ENCODE measurements around the gene CARD8.
"Not testable (repeated sequence)": the region's sequence is repeated elsewhere in the genome, so short reads cannot be mapped to it uniquely, and the experiment has no call there.

CARD8 gene

GRCh38 chr19:48239120-48239519 lies 16.6 kb downstream of the CARD8 start:
- Histone ChIP-seq H3K4me3 (ENCODE audit: low read depth, low read length) (no peak overlapping the region), H3K9me3 (ENCODE audit: control insufficient read depth, insufficient read depth, low read length) (no peaks in the 10 kb centered on the region), H3K36me3 (ENCODE audit: control insufficient read depth, insufficient read depth, low read length) (no peaks in the 10 kb centered on the region), H3K4me1 (ENCODE audit: control insufficient read depth, insufficient read depth, low read length) (no peaks in the 10 kb centered on the region), H3K27me3 (ENCODE audit: control insufficient read depth, insufficient read depth, low read length) (no peaks in the 10 kb centered on the region), H3K9ac (ENCODE audit: low read depth, low read length) (no peak overlapping the region)

DNA sequence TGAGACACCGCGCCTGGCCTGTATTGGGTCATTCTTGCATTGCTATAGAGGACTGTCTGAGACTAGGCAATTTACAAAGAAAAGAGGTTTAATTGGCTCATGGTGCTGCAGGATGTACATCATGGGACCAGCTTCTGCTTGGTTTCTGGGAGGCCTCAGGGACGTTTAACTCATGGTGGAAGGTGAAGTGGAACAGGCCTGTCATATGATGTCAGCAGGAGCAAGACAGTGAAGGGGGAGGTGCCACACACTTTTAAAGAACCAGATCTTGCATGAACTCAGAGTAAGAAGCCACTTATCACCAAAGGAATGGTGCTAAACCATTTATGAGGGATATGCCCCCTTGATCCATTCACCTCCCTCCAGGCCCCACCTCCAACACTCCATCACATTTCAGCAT lies 18.7 kb downstream of the CARD8 start:
- Histone ChIP-seq H3K9ac (ENCODE audit: low read depth, low read length) (no peak overlapping the region), H3K27me3 (ENCODE audit: control insufficient read depth, insufficient read depth, low read length) (no peaks in the 10 kb centered on the region), H3K9me3 (ENCODE audit: control insufficient read depth, insufficient read depth, low read length) (no peaks in the 10 kb centered on the region), H3K36me3 (ENCODE audit: control insufficient read depth, insufficient read depth, low read length) (no peaks in the 10 kb centered on the region), H3K4me3 (ENCODE audit: low read depth, low read length) (no peak overlapping the region), H3K4me1 (ENCODE audit: control insufficient read depth, insufficient read depth, low read length) (no peaks in the 10 kb centered on the region)

DNA sequence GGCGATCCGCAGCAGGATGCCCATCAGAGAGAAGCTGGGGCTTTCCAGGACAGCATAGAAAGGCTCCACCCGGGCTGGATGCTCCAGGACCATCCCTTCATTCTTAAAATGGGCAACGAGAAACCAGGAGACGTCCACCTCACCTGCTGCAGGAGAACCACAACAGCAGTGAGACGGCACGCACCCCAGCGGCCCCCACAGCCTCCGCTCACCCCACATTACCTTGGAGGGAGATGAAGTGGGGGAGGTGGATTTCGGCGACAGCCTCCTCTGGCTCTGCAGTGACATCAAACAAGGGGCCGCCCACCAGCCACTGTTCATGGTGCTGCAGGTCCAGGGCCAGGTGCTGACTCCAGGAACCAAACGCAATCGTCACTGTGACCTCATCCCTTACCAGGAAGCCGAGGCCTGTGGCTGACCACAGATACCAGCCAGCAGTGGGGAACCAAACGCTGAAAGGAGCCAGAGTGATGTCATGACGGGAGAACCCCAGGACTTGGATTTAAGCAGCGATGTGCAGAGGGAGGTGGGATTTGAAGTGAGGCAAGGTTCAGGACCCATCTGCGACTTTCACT lies 25.1 kb downstream of the CARD8 start:
- Histone ChIP-seq H3K4me3 (ENCODE audit: low read depth, low read length) (no peak overlapping the region), H3K4me1 (ENCODE audit: control insufficient read depth, insufficient read depth, low read length) (no peaks in the 10 kb centered on the region), H3K9me3 (ENCODE audit: control insufficient read depth, insufficient read depth, low read length) (no peaks in the 10 kb centered on the region), H3K36me3 (ENCODE audit: control insufficient read depth, insufficient read depth, low read length) (peaks cover 4% of the 10 kb centered on the region), H3K9ac (ENCODE audit: low read depth, low read length) (no peak overlapping the region), H3K27me3 (ENCODE audit: control insufficient read depth, insufficient read depth, low read length) (no peaks in the 10 kb centered on the region)

GRCh38 chr19:48221628-48222027 lies 34.1 kb downstream of the CARD8 start:
- Histone ChIP-seq H3K4me1 (ENCODE audit: control insufficient read depth, insufficient read depth, low read length) (no peaks in the 10 kb centered on the region), H3K9me3 (ENCODE audit: control insufficient read depth, insufficient read depth, low read length) (no peaks in the 10 kb centered on the region), H3K9ac (ENCODE audit: low read depth, low read length) (no peak overlapping the region), H3K27me3 (ENCODE audit: control insufficient read depth, insufficient read depth, low read length) (no peaks in the 10 kb centered on the region), H3K36me3 (ENCODE audit: control insufficient read depth, insufficient read depth, low read length) (peaks cover 3% of the 10 kb centered on the region), H3K4me3 (ENCODE audit: low read depth, low read length) (no peak overlapping the region)

- not testable (repeated sequence) for H3K4me3 ChIP-seq (ENCODE audit: low read depth, low read length); H3K9ac ChIP-seq (ENCODE audit: low read depth, low read length)
Measured at GRCh38 chr19:48220784-48221183, 34.9 kb downstream of the CARD8 start.

GRCh38 chr19:48218997-48219396 lies 36.7 kb downstream of the CARD8 start:
- no peaks in the 10 kb centered on the region for H3K4me1 ChIP-seq (ENCODE audit: control insufficient read depth, insufficient read depth, low read length)
- H3K36me3 ChIP-seq (ENCODE audit: control insufficient read depth, insufficient read depth, low read length), result peaks cover 3% of the 10 kb centered on the region
- no peak overlapping the region for H3K4me3 ChIP-seq (ENCODE audit: low read depth, low read length)
- no peak overlapping the region for H3K9ac ChIP-seq (ENCODE audit: low read depth, low read length)
- no peaks in the 10 kb centered on the region for H3K27me3 ChIP-seq (ENCODE audit: control insufficient read depth, insufficient read depth, low read length)
- no peaks in the 10 kb centered on the region for H3K9me3 ChIP-seq (ENCODE audit: control insufficient read depth, insufficient read depth, low read length)

More at GRCh38 chr19:48220784-48221183, 34.9 kb downstream of the CARD8 start:
- not testable (repeated sequence) for H3K9me3 ChIP-seq (ENCODE audit: control insufficient read depth, insufficient read depth, low read length); H3K36me3 ChIP-seq (ENCODE audit: control insufficient read depth, insufficient read depth, low read length); H3K27me3 ChIP-seq (ENCODE audit: control insufficient read depth, insufficient read depth, low read length); H3K4me1 ChIP-seq (ENCODE audit: control insufficient read depth, insufficient read depth, low read length)

DNA sequence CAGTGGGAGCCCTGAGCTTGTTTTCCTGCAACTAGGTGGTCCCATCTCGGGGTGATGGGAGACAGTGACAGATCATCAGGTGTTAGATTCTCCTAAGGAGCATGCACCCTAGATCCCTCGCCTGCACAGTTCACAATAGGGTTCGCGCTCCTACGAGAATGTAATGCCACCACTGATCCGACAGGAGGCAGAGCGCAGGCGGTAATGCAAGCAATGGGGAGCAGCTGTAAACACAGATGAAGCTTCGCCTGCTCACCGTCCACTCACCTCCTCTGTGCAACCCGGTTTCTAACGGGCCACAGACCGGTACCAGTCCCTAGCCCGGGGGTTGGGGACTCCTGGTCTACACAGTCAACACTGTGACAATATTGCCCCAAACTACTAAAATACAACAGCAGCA lies 38.8 kb downstream of the CARD8 start:
- Histone ChIP-seq H3K9ac (ENCODE audit: low read depth, low read length) (no peak overlapping the region), H3K4me3 (ENCODE audit: low read depth, low read length) (no peak overlapping the region), H3K9me3 (ENCODE audit: control insufficient read depth, insufficient read depth, low read length) (no peaks in the 10 kb centered on the region), H3K27me3 (ENCODE audit: control insufficient read depth, insufficient read depth, low read length) (no peaks in the 10 kb centered on the region), H3K36me3 (ENCODE audit: control insufficient read depth, insufficient read depth, low read length) (peaks cover 3% of the 10 kb centered on the region), H3K4me1 (ENCODE audit: control insufficient read depth, insufficient read depth, low read length) (no peaks in the 10 kb centered on the region)

- H3K9me3 ChIP-seq (ENCODE audit: control insufficient read depth, insufficient read depth, low read length), result no peaks in the 10 kb centered on the region
- no peaks in the 10 kb centered on the region for H3K27me3 ChIP-seq (ENCODE audit: control insufficient read depth, insufficient read depth, low read length)
- H3K36me3 ChIP-seq (ENCODE audit: control insufficient read depth, insufficient read depth, low read length), result peaks cover 3% of the 10 kb centered on the region
- no peak overlapping the region for H3K4me3 ChIP-seq (ENCODE audit: low read depth, low read length)
- H3K9ac ChIP-seq (ENCODE audit: low read depth, low read length), result no peak overlapping the region
- no peaks in the 10 kb centered on the region for H3K4me1 ChIP-seq (ENCODE audit: control insufficient read depth, insufficient read depth, low read length)
Measured at GRCh38 chr19:48213959-48214358, 41.8 kb downstream of the CARD8 start.

DNA sequence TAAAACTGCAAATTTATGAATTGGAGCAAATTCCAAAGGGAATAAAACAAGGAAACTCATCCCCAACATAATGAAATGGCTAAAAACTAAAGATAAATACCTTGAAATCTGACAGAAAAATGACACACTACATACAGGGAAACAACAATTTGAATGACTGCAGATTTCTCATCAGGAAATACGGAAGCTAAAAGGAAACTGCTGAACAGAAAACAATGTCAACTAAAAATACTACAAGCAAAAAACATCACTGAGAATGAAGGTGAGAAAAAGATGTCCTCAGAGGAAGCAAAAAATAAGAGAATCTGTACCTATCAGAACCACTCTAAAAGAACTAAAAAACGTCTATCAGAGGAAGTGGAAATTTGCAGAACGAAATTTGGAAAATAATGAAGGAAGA lies 45.7 kb downstream of the CARD8 start:
- no peaks in the 10 kb centered on the region for H3K4me1 ChIP-seq (ENCODE audit: control insufficient read depth, insufficient read depth, low read length)
- H3K4me3 ChIP-seq (ENCODE audit: low read depth, low read length), result no peak overlapping the region
- no peaks in the 10 kb centered on the region for H3K9me3 ChIP-seq (ENCODE audit: control insufficient read depth, insufficient read depth, low read length)
- H3K27me3 ChIP-seq (ENCODE audit: control insufficient read depth, insufficient read depth, low read length), result no peaks in the 10 kb centered on the region
- no peak overlapping the region for H3K9ac ChIP-seq (ENCODE audit: low read depth, low read length)
- no peaks in the 10 kb centered on the region for H3K36me3 ChIP-seq (ENCODE audit: control insufficient read depth, insufficient read depth, low read length)

GRCh38 chr19:48206397-48207093 lies 49.2 kb downstream of the CARD8 start:
- Histone ChIP-seq H3K4me3 (ENCODE audit: low read depth, low read length) (no peak overlapping the region), H3K9me3 (ENCODE audit: control insufficient read depth, insufficient read depth, low read length) (no peaks in the 10 kb centered on the region), H3K9ac (ENCODE audit: low read depth, low read length) (no peak overlapping the region), H3K36me3 (ENCODE audit: control insufficient read depth, insufficient read depth, low read length) (no peaks in the 10 kb centered on the region), H3K4me1 (ENCODE audit: control insufficient read depth, insufficient read depth, low read length) (no peaks in the 10 kb centered on the region), H3K27me3 (ENCODE audit: control insufficient read depth, insufficient read depth, low read length) (no peaks in the 10 kb centered on the region)

- Histone ChIP-seq H3K4me3 (ENCODE audit: low read depth, low read length) (peak overlapping the region; percentile 65), H3K36me3 (ENCODE audit: control insufficient read depth, insufficient read depth, low read length) (no peaks in the 10 kb centered on the region), H3K27me3 (ENCODE audit: control insufficient read depth, insufficient read depth, low read length) (no peaks in the 10 kb centered on the region), H3K9me3 (ENCODE audit: control insufficient read depth, insufficient read depth, low read length) (no peaks in the 10 kb centered on the region), H3K9ac (ENCODE audit: low read depth, low read length) (peak overlapping the region; percentile 19), H3K4me1 (ENCODE audit: control insufficient read depth, insufficient read depth, low read length) (no peaks in the 10 kb centered on the region)
Measured at GRCh38 chr19:48203794-48204628, 51.7 kb downstream of the CARD8 start.

Data from iPS-15b (cell line).